ENCODE results near the gene NEMP1.
"Not testable (repeated sequence)": the region's sequence is repeated elsewhere in the genome, so short reads cannot be mapped to it uniquely, and the experiment has no call there.

NEMP1 gene

GRCh38 chr12:57053901-57054300 is 24.7 kb downstream of the NEMP1 start:
- not testable (repeated sequence) for DNase-seq (ENCODE audit: low spot score)

GRCh38 chr12:57053146-57053545 is 25.4 kb downstream of the NEMP1 start:
- not testable (repeated sequence) for DNase-seq (ENCODE audit: low spot score)

GRCh38 chr12:57051011-57051410 is 27.6 kb downstream of the NEMP1 start:
- DNase-seq (ENCODE audit: low spot score) = no peak

- peak; percentile 51 for DNase-seq (ENCODE audit: low spot score)
These were observed 28.7 kb downstream of the NEMP1 start, which contains the start of gene MYO1A for GRCh38 chr12:57049890-57050289. Gene MYO1A (minus strand): TSS chr12:57050129. CDS start chr12:57048323, 1,806 bp downstream.

- no peak for DNase-seq (ENCODE audit: low spot score)
These were observed 29.5 kb downstream of the NEMP1 start for GRCh38 chr12:57049119-57049446.

GRCh38 chr12:57048423-57049118 is 30.0 kb downstream of the NEMP1 start:
- no peak for DNase-seq (ENCODE audit: low spot score)

GRCh38 chr12:57047981-57048380 is 30.6 kb downstream of the NEMP1 start:
- DNase-seq (ENCODE audit: low spot score) = peak; percentile 29

- DNase-seq (ENCODE audit: low spot score) = no peak
These were observed 31.4 kb downstream of the NEMP1 start for GRCh38 chr12:57046947-57047890.

- DNase-seq (ENCODE audit: low spot score) = no peak
These were observed 32.4 kb downstream of the NEMP1 start for GRCh38 chr12:57046086-57046791.

GRCh38 chr12:57044889-57045288 is 33.7 kb downstream of the NEMP1 start:
- no peak for DNase-seq (ENCODE audit: low spot score)

GRCh38 chr12:57044468-57044867 is 34.1 kb downstream of the NEMP1 start:
- DNase-seq (ENCODE audit: low spot score) = no peak

- no peak for DNase-seq (ENCODE audit: low spot score)
These were observed 35.9 kb downstream of the NEMP1 start for GRCh38 chr12:57042695-57043094.

GRCh38 chr12:57040750-57041149 is 37.8 kb downstream of the NEMP1 start:
- DNase-seq (ENCODE audit: low spot score) = no peak

- DNase-seq (ENCODE audit: low spot score) = no peak
These were observed 38.4 kb downstream of the NEMP1 start for GRCh38 chr12:57040211-57040610.

GRCh38 chr12:57039016-57039798 is 39.4 kb downstream of the NEMP1 start:
- no peak for DNase-seq (ENCODE audit: low spot score)

GRCh38 chr12:57037264-57037663 is 41.3 kb downstream of the NEMP1 start:
- no peak for DNase-seq (ENCODE audit: low spot score)

- DNase-seq (ENCODE audit: low spot score) = no peak
These were observed 45.2 kb downstream of the NEMP1 start for GRCh38 chr12:57033431-57033830.

- DNase-seq (ENCODE audit: low spot score) = no peak
These were observed 46.8 kb downstream of the NEMP1 start for GRCh38 chr12:57031789-57032188.

- no peak for DNase-seq (ENCODE audit: low spot score)
These were observed 47.4 kb downstream of the NEMP1 start for GRCh38 chr12:57031138-57031725.

GRCh38 chr12:57029457-57029856 is 49.1 kb downstream of the NEMP1 start:
- DNase-seq (ENCODE audit: low spot score) = no peak

GRCh38 chr12:57027805-57028153 is 50.8 kb downstream of the NEMP1 start:
- no peak for DNase-seq (ENCODE audit: low spot score)

Data from GM03348 (cell line).